NCI-H2196 (cell line): ENCODE measurements around the gene GDPD4.
"Not testable (repeated sequence)": the region's sequence is repeated elsewhere in the genome, so short reads cannot be mapped to it uniquely, and the experiment has no call there.

Experiments used
- DNase-seq: peaks from one replicate; lab custom pipeline; 2025; ENCODE audit not compliant: unreplicated experiment; lab: John Stamatoyannopoulos, UW

The GDPD4 gene

GRCh38 chr11:77301510-77301909 lies at the start of gene GDPD4:
TSS of gene GDPD4 (minus strand) at chr11:77301686. CDS start at chr11:77285137, 16,549 bp downstream.
- no peak for DNase-seq

GRCh38 chr11:77347948-77348347 lies 46.5 kb upstream of the GDPD4 start:
- no peak for DNase-seq

GRCh38 chr11:77346906-77347603 lies 45.6 kb upstream of the GDPD4 start:
- DNase-seq: no peak

GRCh38 chr11:77345621-77346020 lies 44.1 kb upstream of the GDPD4 start:
- no peak for DNase-seq

- DNase-seq: no peak
Observed at GRCh38 chr11:77340501-77340900, 39.0 kb upstream of the GDPD4 start.

GRCh38 chr11:77332259-77332658 lies 30.8 kb upstream of the GDPD4 start:
- no peak for DNase-seq

GRCh38 chr11:77325159-77325558 lies 23.7 kb upstream of the GDPD4 start:
- DNase-seq: no peak

GRCh38 chr11:77324508-77324907 lies 23.0 kb upstream of the GDPD4 start:
- no peak for DNase-seq

GRCh38 chr11:77322926-77323590 lies 21.6 kb upstream of the GDPD4 start:
- no peak for DNase-seq

GRCh38 chr11:77322506-77322905 lies 21.0 kb upstream of the GDPD4 start:
- DNase-seq: no peak

GRCh38 chr11:77320351-77320750 lies 18.9 kb upstream of the GDPD4 start:
- DNase-seq: no peak

- no peak for DNase-seq
Observed at GRCh38 chr11:77318600-77318999, 17.1 kb upstream of the GDPD4 start.

GRCh38 chr11:77316733-77317342 lies 15.4 kb upstream of the GDPD4 start:
- no peak for DNase-seq

GRCh38 chr11:77312107-77312506 lies 10.6 kb upstream of the GDPD4 start:
- DNase-seq: no peak

GRCh38 chr11:77311701-77312100 lies 10.2 kb upstream of the GDPD4 start:
- DNase-seq: no peak

GRCh38 chr11:77310721-77311120 lies 9.2 kb upstream of the GDPD4 start:
- DNase-seq: no peak

- no peak for DNase-seq
Observed at GRCh38 chr11:77309401-77310085, 8.1 kb upstream of the GDPD4 start.

GRCh38 chr11:77308838-77309237 lies 7.4 kb upstream of the GDPD4 start:
- no peak for DNase-seq

- no peak for DNase-seq
Observed at GRCh38 chr11:77303328-77303727, 1.8 kb upstream of the GDPD4 start.

- DNase-seq: no peak
Observed at GRCh38 chr11:77302752-77303151, 1.3 kb upstream of the GDPD4 start.

- no peak for DNase-seq
Observed at GRCh38 chr11:77300695-77301094, 791 bp downstream of the GDPD4 start.

GRCh38 chr11:77300028-77300427 lies 1.5 kb downstream of the GDPD4 start:
- DNase-seq: not testable (repeated sequence)
